Endothelial cell of umbilical vein (primary cell): Measurements from ENCODE around the gene HYPK. TPM values are rescaled to one million over a fixed set of nuclear protein-coding genes. Genes with fewer than 3 reads are reported as not detected.

Source experiments
- BruUV-seq: library from RNA; stranded (reverse); fragments of 400-500 nt; replicated peaks from 2 replicates; lab custom pipeline; 2021; lab: Mats Ljungman, UMichigan
- CTCF ChIA-PET: fragments of 300-600, 350-600 bp; sonication (Branson Sonifier 250); formaldehyde crosslinking; loops from one replicate; lab custom pipeline; 2021; ENCODE audit warnings: antibody characterized with exemption, inconsistent platforms; lab: Charles Lee
- POLR2A ChIA-PET: fragments of 300-600, 350-600 bp; sonication (Branson Sonifier 250); formaldehyde crosslinking; loops from one replicate; lab custom pipeline; 2021; ENCODE audit warnings: antibody characterized with exemption, inconsistent platforms; lab: Charles Lee
- DNase-seq: peaks from one replicate; pipeline ENCODE4 v3.0.0-alpha.2; 2011; ENCODE audit warnings: low read depth, low spot score
- FAIRE-seq: peaks from 2 replicates; lab custom pipeline; 2011; peaks lifted over from hg19 to GRCh38; lab: Jason Lieb, UNC
- H2AFZ ChIP-seq: 2 replicates; pipeline ENCODE4 v1.6.0; 2012; ENCODE audit warnings: low read depth, low read length, control low read depth, inconsistent platforms
- H3K27ac ChIP-seq: 2 replicates; pipeline ENCODE4 v1.5.1; 2011; ENCODE audit warnings: low read depth, mild to moderate bottlenecking, control low read depth, low read length, moderate library complexity; ENCODE audit not compliant: insufficient read depth
- H3K27me3 ChIP-seq, 2 experiments: 2 replicates each; pipeline versions ENCODE4 v1.6.0 to v1.6.1; 2011; ENCODE audit warnings: low read length in 2 of 2, mixed read lengths in 1 of 2; ENCODE audit not compliant: control insufficient read depth in 2 of 2, insufficient read depth in 2 of 2
- H3K36me3 ChIP-seq, 2 experiments: 2 replicates in 1 of 2; 3 replicates in 1 of 2; pipeline ENCODE4 v1.5.1; 2011; ENCODE audit warnings: low read length in 2 of 2, mild to moderate bottlenecking in 1 of 2, moderate library complexity in 1 of 2; ENCODE audit not compliant: control insufficient read depth in 2 of 2, insufficient read depth in 2 of 2; ENCODE audit errors: extremely low read depth in 1 of 2
- H3K4me1 ChIP-seq: 3 replicates; pipeline ENCODE4 v1.5.1; 2011; ENCODE audit warnings: mild to moderate bottlenecking, low read length; ENCODE audit not compliant: control insufficient read depth, insufficient read depth; ENCODE audit errors: extremely low read depth
- H3K4me2 ChIP-seq: 2 replicates; pipeline ENCODE4 v1.6.1; 2011; ENCODE audit warnings: low read length, control low read depth, mixed read lengths; ENCODE audit not compliant: insufficient read depth
- H3K4me3 ChIP-seq, 3 experiments: fragments of 200-600 bp in 1 of 3; sonication (generic), shearing (Covaris generic) in 1 of 3; replicated peaks in 1 of 3; 2 replicates each; pipeline ENCODE4 v1.5.1; 2011 to 2016; ENCODE audit warnings: control low read depth in 3 of 3, low read length in 3 of 3, mild to moderate bottlenecking in 2 of 3, inconsistent platforms in 1 of 3, low read depth in 1 of 3, moderate library complexity in 1 of 3; ENCODE audit not compliant: insufficient read depth in 1 of 3
- H3K79me2 ChIP-seq: 2 replicates; pipeline ENCODE4 v1.6.0; 2012; ENCODE audit warnings: low read length, inconsistent platforms; ENCODE audit not compliant: control insufficient read depth, insufficient read depth
- H3K9ac ChIP-seq: replicated peaks from 2 replicates; pipeline ENCODE3; 2011; ENCODE audit warnings: low read length, control low read depth; ENCODE audit not compliant: insufficient read depth; ENCODE audit errors: extremely low read depth
- H3K9me1 ChIP-seq: replicated peaks from 3 replicates; pipeline ENCODE4 v1.6.0; 2011; ENCODE audit warnings: mild to moderate bottlenecking, low read length; ENCODE audit not compliant: control insufficient read depth, insufficient read depth; ENCODE audit errors: extremely low read depth
- H3K9me3 ChIP-seq: replicated peaks from 2 replicates; pipeline ENCODE4 v1.5.1; 2012; ENCODE audit warnings: low read length, inconsistent platforms; ENCODE audit not compliant: control insufficient read depth, insufficient read depth
- H4K20me1 ChIP-seq: replicated peaks from 2 replicates; pipeline ENCODE3; 2011; ENCODE audit warnings: mild to moderate bottlenecking, low read length; ENCODE audit not compliant: control insufficient read depth, insufficient read depth; ENCODE audit errors: extremely low read depth
- CTCF ChIP-seq, 2 donors: IDR thresholded peaks; 1 replicate in 1 of 2; 2 replicates in 1 of 2; pipeline ENCODE4 v1.5.1; 2011; ENCODE audit warnings: low read length in 2 of 2, mild to moderate bottlenecking in 2 of 2, moderate library complexity in 2 of 2, control low read depth in 1 of 2, inconsistent platforms in 1 of 2, low read depth in 1 of 2; ENCODE audit not compliant: insufficient read depth in 1 of 2; ENCODE audit errors: extremely low read depth in 1 of 2
- EZH2 ChIP-seq: IDR thresholded peaks from 2 replicates; pipeline ENCODE4 v1.6.1; 2012; ENCODE audit warnings: borderline replicate concordance, low read depth, mild to moderate bottlenecking, moderate library complexity, low read length, inconsistent platforms; ENCODE audit not compliant: severe bottlenecking
- FOS ChIP-seq: IDR thresholded peaks from 2 replicates; pipeline ENCODE4 v1.6.1; 2011; ENCODE audit warnings: mild to moderate bottlenecking, low read length, moderate library complexity, borderline replicate concordance; ENCODE audit not compliant: insufficient read depth
- GATA2 ChIP-seq: IDR thresholded peaks from 2 replicates; pipeline ENCODE4 v1.7.0; 2011; ENCODE audit warnings: low read depth, mild to moderate bottlenecking, moderate library complexity, mixed read lengths, low read length; ENCODE audit not compliant: insufficient read length, insufficient read depth
- JUN ChIP-seq: IDR thresholded peaks from 2 replicates; pipeline ENCODE4 v1.6.1; 2011; ENCODE audit warnings: borderline replicate concordance, low read depth; ENCODE audit not compliant: insufficient read length, insufficient read depth
- MAX ChIP-seq: IDR thresholded peaks from 2 replicates; pipeline ENCODE4 v1.6.1; 2011; ENCODE audit not compliant: insufficient read depth, insufficient read length
- MYC ChIP-seq: IDR thresholded peaks from one replicate; pipeline ENCODE4 v1.6.1; 2011; ENCODE audit warnings: mild to moderate bottlenecking, low read depth, low read length
- POLR2A ChIP-seq: IDR thresholded peaks from 2 replicates; pipeline ENCODE4 v1.6.1; 2012; ENCODE audit warnings: low read depth, mild to moderate bottlenecking, control low read depth, low read length
- POLR2AphosphoS5 ChIP-seq: IDR thresholded peaks from 2 replicates; pipeline ENCODE4 v1.6.1; 2012; ENCODE audit warnings: low read depth, mild to moderate bottlenecking, control low read depth, low read length, moderate library complexity; ENCODE audit not compliant: insufficient read depth
- dilution Hi-C: fragments of 300-500 bp; cut with MboI; formaldehyde crosslinking; loops from one replicate; pipeline ENCODE4 v1.15.0; 2019; ENCODE audit warnings: low sequenced_read_pairs; ENCODE audit not compliant: extremely low pct_ligation_motif_present
- intact Hi-C: fragments of 100-400 bp; cut with micrococcal nuclease; formaldehyde crosslinking; loops from one replicate; pipeline ENCODE4 v1.10.0; 2022
- polyA plus RNA-seq, 4 experiments: library from polyadenylated mRNA; depleted of rRNA in 3 of 4; stranded (reverse) in 3 of 4; unstranded in 1 of 4; fragments of >200 nt; gene quantifications; 2 replicates each; pipeline versions ENCODE4 v1.2.1 to v1.2.3, GENCODE V29; 2011 to 2012; ENCODE audit warnings: missing spikeins in 1 of 4
- total RNA-seq: library from RNA; stranded (reverse); gene quantifications from 2 replicates; pipeline ENCODE4 v1.2.3, GENCODE V29; 2021

HYPK gene
- total and polyA plus RNA-seq, 2 donors (not counting 3 experiments of a cell fraction or from before 2014, with no cell fraction given) = 5.2 to 17.8 TPM

- H3K36me3 ChIP-seq = peaks cover 21 to 26% of the 10 kb centered on the region in 2 experiments
- ChIA-PET CTCF (no interaction called here), POLR2A (no interaction called here)
- no peaks in the 10 kb centered on the region for H3K9me1 ChIP-seq
- TF ChIP-seq CTCF (IDR thresholded peaks at IDR 0.05; ENCODE audit: extremely low read depth in 1 of 2, insufficient read depth in 1 of 2, low read depth in 1 of 2, low read length in 2 of 2) (no peak), POLR2AphosphoS5 (no peak), POLR2A (no peak), GATA2 (no peak), EZH2 (no peak), MAX (no peak), MYC (no peak), JUN (no peak), FOS (no peak)
- dilution Hi-C loops = no loop called here
- H4K20me1 ChIP-seq = no peaks in the 10 kb centered on the region
- FAIRE-seq (no peak), DNase-seq (no peak)
- H2AFZ ChIP-seq = no peak overlapping the region
- no peaks in the 10 kb centered on the region for H3K9me3 ChIP-seq
- H3K4me1 ChIP-seq = peaks cover 28% of the 10 kb centered on the region
- H3K9ac ChIP-seq = no peak overlapping the region
- no TSS peak for BruUV-seq
- H3K79me2 ChIP-seq = peaks cover 42% of the 10 kb centered on the region
- H3K4me2 ChIP-seq = no peak overlapping the region
- intact Hi-C loops = no loop called here
- no peak overlapping the region for H3K27ac ChIP-seq
- H3K4me3 ChIP-seq = no peak overlapping the region
- H3K27me3 ChIP-seq = no peaks in the 10 kb centered on the region
These were observed 3.8 kb upstream of the HYPK start for GRCh38 chr15:43796566-43796965.
